NCI-H1092 (cell line): Measurements from ENCODE around the gene TBC1D3I.
"Not testable (repeated sequence)": the region's sequence is repeated elsewhere in the genome, so short reads cannot be mapped to it uniquely, and the experiment has no call there.

ENCODE experiments used
- DNase-seq: peaks from one replicate; lab custom pipeline; 2025; lab: John Stamatoyannopoulos, UW

Gene TBC1D3I

GRCh38 chr17:36206486-36206821 is 57.9 kb downstream of the TBC1D3I start:
- DNase-seq = not testable (repeated sequence)

DNA sequence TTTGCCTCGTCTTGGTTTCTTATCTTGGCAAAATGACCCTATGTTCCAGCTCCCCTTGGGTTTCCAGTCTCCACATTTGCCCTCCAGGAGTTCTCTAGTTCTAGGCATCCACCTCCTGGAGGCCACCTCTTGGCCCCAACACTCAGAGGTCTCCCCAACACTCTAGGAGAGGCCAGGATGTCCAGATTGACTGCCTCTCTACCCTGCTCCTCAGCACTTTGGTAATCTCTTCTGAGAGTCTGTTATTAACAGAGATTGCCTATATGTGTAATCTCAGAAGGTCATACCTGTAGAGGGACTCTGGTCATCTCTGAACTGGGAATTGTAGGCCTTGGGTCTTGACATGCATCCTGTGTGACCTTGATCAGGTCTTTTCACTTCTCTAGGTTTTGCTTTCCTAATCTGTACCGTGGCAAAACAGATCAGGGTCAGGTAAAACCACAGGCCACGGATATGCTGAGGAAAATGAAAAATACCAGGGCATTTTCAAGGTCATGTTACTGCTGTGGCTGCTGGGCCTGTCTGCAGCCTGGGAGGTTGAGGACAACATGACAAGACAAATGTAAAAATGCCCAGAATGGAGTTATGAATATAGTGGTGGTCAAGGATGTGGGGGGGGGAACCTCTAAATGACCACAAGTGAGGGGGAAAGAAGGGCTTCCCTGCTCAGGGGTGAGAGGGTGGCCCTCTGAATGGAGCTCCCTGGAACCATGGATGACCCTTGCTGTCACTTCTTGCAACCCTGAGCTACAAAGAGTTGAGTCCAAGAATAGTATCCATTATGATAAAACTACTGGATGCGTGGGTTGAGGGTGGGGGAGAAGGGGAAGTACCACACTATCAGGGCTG is 58.5 kb downstream of the TBC1D3I start:
- no peak for DNase-seq

DNA sequence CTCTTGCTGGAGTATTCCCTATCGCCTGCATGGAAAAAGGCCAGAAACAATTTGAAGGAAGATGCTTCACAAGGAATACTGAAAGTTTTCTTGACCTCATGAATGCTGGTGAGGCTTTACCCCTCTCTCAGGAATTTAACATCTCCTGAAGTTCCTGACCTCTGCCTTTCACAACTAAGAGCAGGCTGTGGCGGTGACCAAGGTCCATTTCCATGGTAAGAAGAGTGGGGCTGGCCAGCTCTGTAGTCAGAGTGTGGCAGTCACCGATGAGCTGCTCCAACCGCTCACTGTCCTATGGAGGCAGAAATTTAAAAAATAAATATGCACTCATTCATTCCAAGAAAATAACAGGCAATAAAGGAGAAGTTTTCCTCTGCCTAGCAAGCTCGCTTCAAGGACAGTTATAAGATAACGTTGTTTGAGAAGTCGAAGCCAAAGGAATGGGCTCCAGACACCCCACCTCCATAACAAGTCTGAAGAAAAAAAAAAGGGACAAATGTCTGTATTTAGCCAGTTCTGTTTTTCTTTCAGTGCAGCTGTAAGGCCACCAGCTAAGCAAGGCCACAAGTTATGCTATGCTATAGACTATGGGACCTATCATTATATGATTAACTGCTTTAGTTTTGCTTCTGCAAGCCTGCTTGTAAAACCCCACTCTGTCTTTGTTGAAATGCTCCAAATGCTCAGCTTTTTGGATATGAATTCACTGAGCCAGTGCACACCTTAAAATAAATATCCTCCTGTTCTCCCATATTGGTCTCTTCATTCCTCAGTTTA is 59.5 kb downstream of the TBC1D3I start:
- no peak for DNase-seq
